Measurements from ENCODE around the gene ATP1A2. TPM values are rescaled to one million over a fixed set of nuclear protein-coding genes. Genes with fewer than 3 reads are reported as not detected.

The ATP1A2 gene
- total and polyA plus RNA-seq, 2 donors (not counting 3 experiments of a cell fraction or from before 2014, with no cell fraction given): not detected

- Histone ChIP-seq H4K20me1 (replicated peaks; ENCODE audit: control insufficient read depth, extremely low read depth, insufficient read depth, low read length) (no peaks in the 10 kb centered on the region), H3K4me1 (ENCODE audit: control insufficient read depth, extremely low read depth, insufficient read depth, low read length) (peaks cover 3% of the 10 kb centered on the region), H3K4me3 (replicated peaks in 1 of 3; ENCODE audit: insufficient read depth in 1 of 3, low read depth in 1 of 3, low read length in 3 of 3) (no peak overlapping the region), H3K36me3 (ENCODE audit: control insufficient read depth in 2 of 2, extremely low read depth in 1 of 2, insufficient read depth in 2 of 2, low read length in 2 of 2) (no peaks in the 10 kb centered on the region), H3K79me2 (ENCODE audit: control insufficient read depth, insufficient read depth, low read length) (no peaks in the 10 kb centered on the region), H3K9me3 (replicated peaks; ENCODE audit: control insufficient read depth, insufficient read depth, low read length) (no peaks in the 10 kb centered on the region), H3K27ac (ENCODE audit: insufficient read depth, low read depth, low read length) (no peak overlapping the region), H3K9me1 (replicated peaks; ENCODE audit: control insufficient read depth, extremely low read depth, insufficient read depth, low read length) (no peaks in the 10 kb centered on the region), H3K27me3 (ENCODE audit: control insufficient read depth in 2 of 2, insufficient read depth in 2 of 2, low read length in 2 of 2) (no peaks in the 10 kb centered on the region), H2AFZ (ENCODE audit: low read depth, low read length) (no peak overlapping the region), H3K9ac (replicated peaks; ENCODE audit: extremely low read depth, insufficient read depth, low read length) (no peak overlapping the region), H3K4me2 (ENCODE audit: insufficient read depth, low read length) (no peak overlapping the region)
- intact Hi-C loops (cut with micrococcal nuclease) (no loop called here), dilution Hi-C loops (cut with MboI; ENCODE audit: extremely low pct_ligation_motif_present, low sequenced_read_pairs) (no loop called here)
- BruUV-seq (replicated peaks): no TSS peak
- ChIA-PET CTCF (interaction anchor here (1.1 to 1.6 kb wide), 3 partner anchors 16 to 159 kb away, joined by 3 to 5 read pairs (median 3); no protein-coding TSS in a partner anchor), POLR2A (no interaction called here)
- TF ChIP-seq EZH2 (IDR thresholded peaks at IDR 0.05; ENCODE audit: borderline replicate concordance, low read depth, low read length, severe bottlenecking) (no peak), POLR2A (IDR thresholded peaks at IDR 0.05; ENCODE audit: low read depth, low read length) (no peak), POLR2AphosphoS5 (IDR thresholded peaks at IDR 0.05; ENCODE audit: insufficient read depth, low read depth, low read length) (no peak), JUN (IDR thresholded peaks at IDR 0.05; ENCODE audit: borderline replicate concordance, insufficient read depth, insufficient read length, low read depth) (no peak), GATA2 (IDR thresholded peaks at IDR 0.05; ENCODE audit: insufficient read depth, insufficient read length, low read depth, low read length) (no peak), FOS (IDR thresholded peaks at IDR 0.05; ENCODE audit: borderline replicate concordance, insufficient read depth, low read length) (no peak), MYC (IDR thresholded peaks at IDR 0.05; ENCODE audit: low read depth, low read length) (no peak), MAX (IDR thresholded peaks at IDR 0.05; ENCODE audit: insufficient read depth, insufficient read length) (no peak), CTCF (IDR thresholded peaks at IDR 0.05; ENCODE audit: extremely low read depth in 1 of 2, insufficient read depth in 1 of 2, low read depth in 1 of 2, low read length in 2 of 2) (no peak)
- no peak for DNase-seq (ENCODE audit: low read depth, low spot score)
- FAIRE-seq: no peak
These were observed 22.5 kb upstream of the ATP1A2 start for GRCh38 chr1:160093069-160093395.

Measured in endothelial cell of umbilical vein (primary cell).